ENCODE results near the gene C19orf44. TPM values are rescaled to one million over a fixed set of nuclear protein-coding genes. Genes with fewer than 3 reads are reported as not detected.

The C19orf44 gene
- total and polyA plus RNA-seq, 2 of the 4 experiments (the other 2 are of a cell fraction), result 1.4 to 3.8 TPM

GRCh38 chr19:16542910-16543472, 46.8 kb downstream of the C19orf44 start:
- peaks cover 8% of the 10 kb centered on the region; the same call in 1 of the 2 replicates for H3K9me1 ChIP-seq (ENCODE audit: insufficient read depth, low read length)
- no peaks in the 10 kb centered on the region for H3K9me3 ChIP-seq (ENCODE audit: control insufficient read depth, insufficient read depth, low read length)
- peaks cover 15% of the 10 kb centered on the region for H3K36me3 ChIP-seq (ENCODE audit: control insufficient read depth, insufficient read depth, low read length)
- dilution Hi-C loops (cut with HindIII; ENCODE audit: low sequenced_read_pairs, unreplicated experiment) (no loop called here), in situ Hi-C loops (cut with MboI; ENCODE audit: low sequenced_read_pairs) (no loop called here), intact Hi-C loops (cut with micrococcal nuclease) (loop anchor here (2.0 kb wide), 2 partner anchors 86 to 108 kb away; partner anchors contain the start of gene MED26)
- no peak overlapping the region for H2BK20ac ChIP-seq (ENCODE audit: low read depth, low read length)
- H2AFZ ChIP-seq (replicated peaks; ENCODE audit: low read length, poor library complexity), result peak overlapping the region; percentile 94
- ATAC-seq (ENCODE audit: low read depth) (no peak), DNase-seq (no peak)
- peak overlapping the region; percentile 31 for H4K5ac ChIP-seq (ENCODE audit: low read depth, low read length)
- peaks cover 17 to 63% of the 10 kb centered on the region in 2 experiments for H3K79me1 ChIP-seq (ENCODE audit: low read depth in 1 of 2, low read length in 2 of 2)
- no peak overlapping the region; the same call in 1 of the 2 replicates for H3K18ac ChIP-seq (ENCODE audit: low read depth, low read length)
- H3K4me1 ChIP-seq (ENCODE audit: control insufficient read depth, insufficient read depth, low read length), result peaks cover 2% of the 10 kb centered on the region
- peak overlapping the region; percentile 70 for H4K91ac ChIP-seq (ENCODE audit: insufficient read depth, low read depth, low read length)
- peak overlapping the region; percentile 78 for H3K14ac ChIP-seq (replicated peaks; ENCODE audit: low read depth, low read length)
- H3K9ac ChIP-seq (ENCODE audit: low read depth, low read length), result peak overlapping the region; percentile 88
- ChIA-PET CTCF (no interaction called here), POLR2A (ENCODE audit: unreplicated experiment) (no interaction called here)
- H2BK120ac ChIP-seq (ENCODE audit: low read depth, low read length), result no peak overlapping the region
- peak overlapping the region; percentile 86 for H3K4me3 ChIP-seq (ENCODE audit: insufficient read depth, low read depth, low read length)
- BruUV-seq (replicated peaks), result TSS peak; percentile 87
- H3K4me2 ChIP-seq (ENCODE audit: low read depth, low read length), result peak overlapping the region; percentile 86
- peaks cover 34% of the 10 kb centered on the region for H4K20me1 ChIP-seq (ENCODE audit: insufficient read depth, low read length)
- H4K8ac ChIP-seq (ENCODE audit: low read depth in 2 of 2, low read length in 2 of 2), result peak overlapping the region; percentile 73 to 75
- no peaks in the 10 kb centered on the region for H3K27me3 ChIP-seq (ENCODE audit: control insufficient read depth, insufficient read depth, low read length)
- H3K4ac ChIP-seq (ENCODE audit: low read depth, low read length), result peak overlapping the region; percentile 63
- H2AK9ac ChIP-seq (replicated peaks; ENCODE audit: low read depth, low read length, poor library complexity), result peak overlapping the region; percentile 96
- WGBS, 2 experiments (ENCODE audit: extremely low coverage in 2 of 2, insufficient read length in 1 of 2), result 0% methylated on average over 3 of the region's 15 CpGs; no CpG with 5 or more reads in 1 of the 2 experiments
- TF ChIP-seq CTCF (conservative IDR thresholded peaks at IDR 0.05; ENCODE audit: low read depth, low read length) (no peak), NFE2L2 (IDR thresholded peaks at IDR 0.05; ENCODE audit: low read depth, low read length) (no peak), RAD21 (IDR thresholded peaks at IDR 0.05; ENCODE audit: low read length) (no peak), CEBPB (IDR thresholded peaks at IDR 0.05; ENCODE audit: low read depth, low read length) (no peak), MXI1 (IDR thresholded peaks at IDR 0.05; ENCODE audit: borderline replicate concordance, low read depth, low read length) (no peak), BHLHE40 (IDR thresholded peaks at IDR 0.05; ENCODE audit: low read depth, low read length) (no peak), POLR2A (IDR thresholded peaks at IDR 0.05; ENCODE audit: low read depth, low read length) (no peak), ELK1 (IDR thresholded peaks at IDR 0.05; ENCODE audit: borderline replicate concordance, low read depth, low read length) (no peak), MAZ (IDR thresholded peaks at IDR 0.05; ENCODE audit: borderline replicate concordance, low read depth, low read length) (no peak)
- peak overlapping the region; percentile 59 for H3K56ac ChIP-seq (ENCODE audit: extremely low read depth, insufficient read depth, low read length)
- no peak overlapping the region; the same call in 2 of the 3 replicates for H2BK15ac ChIP-seq (ENCODE audit: low read depth, low read length)
- peak overlapping the region; percentile 42 for H2AK5ac ChIP-seq (ENCODE audit: low read depth, low read length)
- peak overlapping the region; percentile 62 for H2BK5ac ChIP-seq (ENCODE audit: low read depth, low read length, poor library complexity, severe bottlenecking)
- peak overlapping the region; percentile 60; the same call in 1 of the 2 replicates for H3K23ac ChIP-seq (ENCODE audit: low read depth, low read length)
- peak overlapping the region; percentile 77 for H3K27ac ChIP-seq (ENCODE audit: insufficient read depth, low read length)

Measured in IMR-90 (cell line).